ENCODE data around the gene NCKAP1.
"Not testable (repeated sequence)": the region's sequence is repeated elsewhere in the genome, so short reads cannot be mapped to it uniquely, and the experiment has no call there.

NCKAP1 gene

DNA sequence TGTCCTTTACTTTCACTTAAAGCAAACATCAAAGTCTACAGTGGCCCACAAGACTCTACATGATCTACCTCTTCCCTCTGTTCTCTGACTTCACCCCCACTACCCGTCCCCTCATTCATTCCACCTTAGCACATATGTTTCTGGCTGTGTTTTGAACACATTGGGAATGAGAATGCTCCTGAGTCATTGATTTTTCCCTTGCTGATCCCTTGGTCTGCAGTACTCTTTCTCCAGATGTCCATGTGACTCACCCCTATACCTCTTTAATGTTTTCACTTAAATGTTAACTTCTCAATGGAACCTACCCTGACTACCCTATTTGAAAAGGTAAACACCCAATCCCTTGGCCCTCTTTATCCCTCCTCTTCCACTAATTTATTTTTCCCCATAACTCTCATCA, 141.1 kb downstream of the NCKAP1 start:
- WGBS, 2 experiments, result 83 to 100% methylated on average over 1 of the region's 1 CpG
- H3K27ac ChIP-seq (ENCODE audit: insufficient read depth, low read depth, low read length, poor library complexity, severe bottlenecking), result no peak overlapping the region
- no peaks in the 10 kb centered on the region for H3K4me1 ChIP-seq (ENCODE audit: control insufficient read depth, insufficient read depth, low read length)
- no peaks in the 10 kb centered on the region for H3K27me3 ChIP-seq (ENCODE audit: control insufficient read depth, insufficient read depth, low read length, poor library complexity, severe bottlenecking)
- no peaks in the 10 kb centered on the region for H3K36me3 ChIP-seq (ENCODE audit: control insufficient read depth, insufficient read depth, low read length)
- H3K4me3 ChIP-seq (ENCODE audit: insufficient read depth, low read depth, low read length), result no peak overlapping the region
- H3K9me3 ChIP-seq (ENCODE audit: control insufficient read depth, low read length), result no peaks in the 10 kb centered on the region

DNA sequence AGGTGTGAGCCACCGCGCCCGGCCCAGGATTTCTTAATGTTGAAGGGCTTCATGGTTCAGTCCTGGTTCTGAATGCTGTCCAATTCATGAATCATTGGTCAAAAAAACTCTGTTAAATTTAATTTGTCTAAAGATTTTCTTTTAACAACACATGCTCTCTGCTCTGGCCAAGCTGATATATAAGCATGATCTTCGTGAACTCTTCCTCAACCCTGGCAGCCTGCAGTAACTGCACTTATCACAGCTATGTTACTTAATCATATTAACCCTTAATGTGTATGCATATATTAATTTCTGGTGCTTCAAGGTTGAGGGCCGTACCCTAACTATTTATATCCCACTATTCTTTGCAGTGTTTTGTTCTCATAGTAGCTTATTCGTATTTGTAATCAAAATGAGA, 142.5 kb downstream of the NCKAP1 start:
- no peaks in the 10 kb centered on the region for H3K9me3 ChIP-seq (ENCODE audit: control insufficient read depth, low read length)
- 75 to 97% methylated on average over 4 to 6 of the region's 6 CpGs for WGBS, 2 experiments
- H3K4me1 ChIP-seq (ENCODE audit: control insufficient read depth, insufficient read depth, low read length), result no peaks in the 10 kb centered on the region
- H3K4me3 ChIP-seq (ENCODE audit: insufficient read depth, low read depth, low read length), result no peak overlapping the region
- no peak overlapping the region for H3K27ac ChIP-seq (ENCODE audit: insufficient read depth, low read depth, low read length, poor library complexity, severe bottlenecking)
- no peaks in the 10 kb centered on the region for H3K27me3 ChIP-seq (ENCODE audit: control insufficient read depth, insufficient read depth, low read length, poor library complexity, severe bottlenecking)
- no peaks in the 10 kb centered on the region for H3K36me3 ChIP-seq (ENCODE audit: control insufficient read depth, insufficient read depth, low read length)

DNA sequence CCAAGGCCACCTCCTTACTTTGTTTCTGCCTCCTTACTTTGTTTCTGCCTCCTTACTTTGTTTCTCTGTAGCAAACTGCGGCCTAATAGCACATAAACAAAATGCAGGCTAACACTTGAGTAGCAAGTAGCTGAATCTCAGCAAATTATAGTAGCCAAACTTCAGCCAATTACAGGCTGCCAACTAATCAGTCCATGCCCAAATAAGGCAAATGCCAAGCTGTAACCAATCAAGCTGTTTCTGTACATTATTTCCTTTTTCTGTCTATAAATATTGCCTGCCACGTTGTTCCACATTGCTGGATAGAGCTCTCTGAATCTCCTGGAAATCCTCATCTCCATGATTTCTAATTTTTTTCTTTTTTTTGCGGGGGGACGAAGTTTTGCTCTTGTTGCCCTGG, 143.1 kb downstream of the NCKAP1 start:
- WGBS, 2 experiments, result 94 to 96% methylated on average over 4 of the region's 4 CpGs
- Histone ChIP-seq H3K9me3 (ENCODE audit: control insufficient read depth, low read length) (no peaks in the 10 kb centered on the region), H3K4me1 (ENCODE audit: control insufficient read depth, insufficient read depth, low read length) (no peaks in the 10 kb centered on the region), H3K27me3 (ENCODE audit: control insufficient read depth, insufficient read depth, low read length, poor library complexity, severe bottlenecking) (no peaks in the 10 kb centered on the region), H3K36me3 (ENCODE audit: control insufficient read depth, insufficient read depth, low read length) (no peaks in the 10 kb centered on the region), H3K4me3 (ENCODE audit: insufficient read depth, low read depth, low read length) (no peak overlapping the region), H3K27ac (ENCODE audit: insufficient read depth, low read depth, low read length, poor library complexity, severe bottlenecking) (no peak overlapping the region)

DNA sequence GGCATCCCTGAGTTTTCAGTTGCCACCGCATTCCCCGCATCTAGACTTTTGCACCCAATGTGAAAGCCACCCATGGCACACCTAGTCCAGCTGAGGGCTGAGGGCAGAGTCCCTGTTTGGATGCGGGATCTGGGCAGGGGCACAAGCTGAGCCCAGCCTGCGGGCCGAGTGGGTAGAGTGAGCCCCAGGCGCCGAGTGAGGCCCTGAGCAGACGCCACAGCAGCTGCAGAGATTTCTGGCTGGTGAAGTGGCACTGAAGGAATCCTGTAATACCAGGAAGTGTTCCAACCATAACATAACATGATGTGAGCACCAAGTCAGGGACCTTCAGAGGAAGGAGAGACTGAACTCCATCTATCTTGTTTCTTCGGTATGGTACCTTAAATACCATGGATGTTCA, 144.1 kb downstream of the NCKAP1 start:
- Histone ChIP-seq H3K4me3 (ENCODE audit: insufficient read depth, low read depth, low read length) (no peak overlapping the region), H3K4me1 (ENCODE audit: control insufficient read depth, insufficient read depth, low read length) (no peaks in the 10 kb centered on the region), H3K27me3 (ENCODE audit: control insufficient read depth, insufficient read depth, low read length, poor library complexity, severe bottlenecking) (no peaks in the 10 kb centered on the region), H3K9me3 (ENCODE audit: control insufficient read depth, low read length) (no peaks in the 10 kb centered on the region), H3K36me3 (ENCODE audit: control insufficient read depth, insufficient read depth, low read length) (no peaks in the 10 kb centered on the region), H3K27ac (ENCODE audit: insufficient read depth, low read depth, low read length, poor library complexity, severe bottlenecking) (no peak overlapping the region)
- WGBS, 2 experiments, result 98% methylated on average over 9 of the region's 9 CpGs

DNA sequence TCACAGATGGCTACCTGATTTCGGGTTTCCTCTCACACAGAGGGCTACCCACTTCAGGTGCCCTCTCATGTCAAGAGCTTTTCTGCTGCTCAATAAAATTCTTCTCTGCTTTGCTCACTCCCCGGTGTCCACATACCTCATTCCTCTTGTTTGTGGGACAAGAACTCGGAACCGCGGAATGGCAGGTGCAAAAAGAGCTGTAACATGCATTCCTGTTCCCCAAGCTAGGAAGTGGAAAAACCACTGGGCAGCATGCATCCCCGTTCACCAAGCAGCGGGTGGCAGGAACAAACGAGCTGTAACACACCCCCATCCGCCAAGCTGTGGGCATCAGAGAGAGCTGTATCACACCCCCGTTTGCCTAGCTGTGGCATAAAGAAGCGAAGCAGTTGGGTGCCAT, 144.6 kb downstream of the NCKAP1 start:
- H3K4me3 ChIP-seq (ENCODE audit: insufficient read depth, low read depth, low read length), result no peak overlapping the region
- H3K27me3 ChIP-seq (ENCODE audit: control insufficient read depth, insufficient read depth, low read length, poor library complexity, severe bottlenecking), result no peaks in the 10 kb centered on the region
- no peaks in the 10 kb centered on the region for H3K9me3 ChIP-seq (ENCODE audit: control insufficient read depth, low read length)
- 91% methylated on average over 11 of the region's 11 CpGs for WGBS, 2 experiments
- H3K27ac ChIP-seq (ENCODE audit: insufficient read depth, low read depth, low read length, poor library complexity, severe bottlenecking), result no peak overlapping the region
- no peaks in the 10 kb centered on the region for H3K4me1 ChIP-seq (ENCODE audit: control insufficient read depth, insufficient read depth, low read length)
- H3K36me3 ChIP-seq (ENCODE audit: control insufficient read depth, insufficient read depth, low read length), result no peaks in the 10 kb centered on the region

DNA sequence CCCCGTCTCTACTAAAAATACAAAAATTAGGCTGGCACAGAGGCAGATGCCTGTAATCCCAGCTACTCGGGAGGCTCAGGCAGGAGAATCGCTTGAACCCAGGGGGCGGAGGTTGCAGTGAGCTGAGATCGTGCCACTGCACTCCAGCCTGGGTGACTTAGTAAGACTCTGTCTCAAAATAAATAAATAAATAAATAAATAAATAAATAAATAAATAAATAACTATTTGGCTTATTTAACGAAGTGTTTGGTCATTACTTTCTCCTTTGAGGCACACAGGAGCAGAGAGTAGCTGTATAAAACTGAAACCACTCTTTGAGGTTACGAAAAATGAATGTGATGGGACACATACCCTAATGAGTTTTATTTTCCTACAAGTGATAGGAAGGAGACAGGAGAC, 145.2 kb downstream of the NCKAP1 start:
- H3K9me3 ChIP-seq (ENCODE audit: control insufficient read depth, low read length); H3K27ac ChIP-seq (ENCODE audit: insufficient read depth, low read depth, low read length, poor library complexity, severe bottlenecking); H3K4me3 ChIP-seq (ENCODE audit: insufficient read depth, low read depth, low read length); H3K36me3 ChIP-seq (ENCODE audit: control insufficient read depth, insufficient read depth, low read length); H3K4me1 ChIP-seq (ENCODE audit: control insufficient read depth, insufficient read depth, low read length); H3K27me3 ChIP-seq (ENCODE audit: control insufficient read depth, insufficient read depth, low read length, poor library complexity, severe bottlenecking): not testable (repeated sequence)
- WGBS, 2 experiments, result 86 to 94% methylated on average over 7 of the region's 7 CpGs

DNA sequence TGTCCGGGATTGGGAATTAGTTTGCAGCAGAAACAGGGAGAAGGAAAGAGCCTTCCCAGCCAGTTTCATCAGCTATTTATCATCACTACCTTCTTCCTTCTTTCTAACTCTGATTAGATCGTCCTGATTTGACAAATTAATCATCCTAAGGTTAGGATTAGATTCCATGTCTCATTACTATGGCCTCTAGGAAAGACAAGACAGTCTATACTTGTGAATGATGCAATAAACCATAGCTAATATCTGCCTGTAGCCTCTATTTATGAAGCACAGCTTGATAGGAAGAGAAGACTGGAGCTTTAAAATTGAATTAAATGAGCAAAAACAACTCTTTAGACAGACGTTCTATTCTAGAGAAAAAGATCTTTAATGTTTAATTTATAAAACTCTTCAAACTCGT, 146.6 kb downstream of the NCKAP1 start:
- H3K4me3 ChIP-seq (ENCODE audit: insufficient read depth, low read depth, low read length), result no peak overlapping the region
- no peaks in the 10 kb centered on the region for H3K4me1 ChIP-seq (ENCODE audit: control insufficient read depth, insufficient read depth, low read length)
- no peak overlapping the region for H3K27ac ChIP-seq (ENCODE audit: insufficient read depth, low read depth, low read length, poor library complexity, severe bottlenecking)
- WGBS, 2 experiments, result 89 to 96% methylated on average over 2 to 3 of the region's 4 CpGs
- no peaks in the 10 kb centered on the region for H3K9me3 ChIP-seq (ENCODE audit: control insufficient read depth, low read length)
- no peaks in the 10 kb centered on the region for H3K36me3 ChIP-seq (ENCODE audit: control insufficient read depth, insufficient read depth, low read length)
- H3K27me3 ChIP-seq (ENCODE audit: control insufficient read depth, insufficient read depth, low read length, poor library complexity, severe bottlenecking), result no peaks in the 10 kb centered on the region

DNA sequence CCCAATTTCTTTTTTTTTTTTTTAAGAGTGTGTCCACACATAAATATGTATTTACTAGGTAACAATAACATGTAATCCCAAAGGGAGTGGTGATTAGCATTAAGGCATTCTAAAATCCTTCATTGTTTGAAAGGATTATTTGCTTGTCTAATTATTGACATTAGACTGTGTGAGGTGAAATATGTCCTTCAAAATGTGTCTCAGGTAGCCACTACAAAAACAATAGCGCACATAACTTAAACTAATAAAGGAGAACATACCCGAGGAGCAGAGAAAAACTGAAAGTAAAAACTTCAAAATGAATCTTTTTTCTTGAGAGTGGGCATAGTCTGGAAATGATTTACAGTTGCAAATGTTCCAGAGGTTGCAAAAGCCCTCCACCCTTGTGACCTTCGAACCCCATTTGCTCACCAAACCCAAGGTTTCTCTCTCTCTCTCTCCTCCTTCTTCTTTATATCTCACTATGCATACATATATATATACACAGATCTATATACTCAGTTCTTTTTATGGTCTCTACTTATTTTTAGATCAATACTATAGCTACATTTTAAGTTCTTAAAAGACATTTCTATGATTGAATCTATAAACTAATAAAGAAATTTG, 147.4 kb downstream of the NCKAP1 start:
- WGBS, 2 experiments, result 97% methylated on average over 3 of the region's 3 CpGs
- H3K4me1 ChIP-seq (ENCODE audit: control insufficient read depth, insufficient read depth, low read length), result no peaks in the 10 kb centered on the region
- H3K27me3 ChIP-seq (ENCODE audit: control insufficient read depth, insufficient read depth, low read length, poor library complexity, severe bottlenecking), result no peaks in the 10 kb centered on the region
- no peaks in the 10 kb centered on the region for H3K36me3 ChIP-seq (ENCODE audit: control insufficient read depth, insufficient read depth, low read length)
- no peak overlapping the region for H3K4me3 ChIP-seq (ENCODE audit: insufficient read depth, low read depth, low read length)
- H3K9me3 ChIP-seq (ENCODE audit: control insufficient read depth, low read length), result no peaks in the 10 kb centered on the region
- H3K27ac ChIP-seq (ENCODE audit: insufficient read depth, low read depth, low read length, poor library complexity, severe bottlenecking), result no peak overlapping the region

DNA sequence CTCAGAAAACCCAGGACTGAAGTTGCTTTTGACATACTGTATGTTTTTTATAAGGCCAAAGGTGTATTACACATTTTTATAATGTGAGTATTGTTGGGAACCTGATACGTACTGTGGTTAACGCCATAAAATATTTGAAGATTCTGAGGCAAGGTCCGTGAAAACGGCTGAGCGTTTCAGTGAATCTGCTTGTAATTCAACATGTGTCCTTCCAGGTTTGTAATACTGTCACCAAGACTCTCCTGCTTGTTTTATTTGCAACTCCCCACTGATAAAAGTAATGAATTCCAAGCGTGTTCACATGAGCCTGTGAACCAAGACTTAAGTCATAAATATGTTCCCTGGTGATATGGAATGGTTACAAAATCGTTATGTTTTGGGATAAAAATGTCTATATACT, 148.0 kb downstream of the NCKAP1 start:
- no peak overlapping the region for H3K4me3 ChIP-seq (ENCODE audit: insufficient read depth, low read depth, low read length)
- 93 to 95% methylated on average over 5 to 6 of the region's 7 CpGs for WGBS, 2 experiments

DNA sequence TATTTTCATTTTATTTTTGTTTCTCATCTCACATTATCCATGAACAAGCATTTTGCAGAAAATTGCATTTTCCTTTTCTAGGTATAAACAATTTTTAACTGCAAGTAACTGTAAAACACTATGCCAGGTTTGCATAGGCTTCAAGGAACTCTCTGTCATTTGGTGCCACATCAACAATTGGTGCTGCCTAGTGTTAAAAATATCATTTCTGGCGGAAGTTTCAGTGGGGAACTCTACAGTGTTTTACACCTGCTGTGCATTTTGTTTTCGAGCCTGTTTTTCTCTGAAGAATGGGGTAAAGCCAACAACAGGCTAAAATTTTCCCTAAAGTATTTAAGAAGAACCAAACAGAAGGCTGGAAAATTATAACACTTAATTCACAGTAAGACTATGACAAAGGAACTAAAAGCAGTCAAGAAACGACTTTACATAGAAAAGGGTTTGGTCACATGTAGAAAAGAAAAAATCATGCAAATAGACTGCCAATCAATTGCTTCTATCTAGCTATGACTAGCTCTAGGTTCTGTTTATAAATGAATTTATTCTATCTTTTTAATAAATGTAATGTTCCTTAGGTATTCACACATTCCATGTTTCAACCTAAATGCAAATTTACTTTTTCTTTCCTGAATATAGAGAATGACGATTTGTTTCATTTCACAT, 150.4 kb downstream of the NCKAP1 start:
- Histone ChIP-seq H3K27ac (ENCODE audit: insufficient read depth, low read depth, low read length, poor library complexity, severe bottlenecking) (no peak overlapping the region), H3K27me3 (ENCODE audit: control insufficient read depth, insufficient read depth, low read length, poor library complexity, severe bottlenecking) (no peaks in the 10 kb centered on the region), H3K36me3 (ENCODE audit: control insufficient read depth, insufficient read depth, low read length) (no peaks in the 10 kb centered on the region), H3K4me1 (ENCODE audit: control insufficient read depth, insufficient read depth, low read length) (no peaks in the 10 kb centered on the region), H3K9me3 (ENCODE audit: control insufficient read depth, low read length) (no peaks in the 10 kb centered on the region), H3K4me3 (ENCODE audit: insufficient read depth, low read depth, low read length) (no peak overlapping the region)
- WGBS, 2 experiments, result 86 to 92% methylated on average over 2 to 3 of the region's 4 CpGs

More for the DNA sequence above, 148.0 kb downstream of the NCKAP1 start:
- no peaks in the 10 kb centered on the region for H3K27me3 ChIP-seq (ENCODE audit: control insufficient read depth, insufficient read depth, low read length, poor library complexity, severe bottlenecking)
- H3K4me1 ChIP-seq (ENCODE audit: control insufficient read depth, insufficient read depth, low read length), result no peaks in the 10 kb centered on the region
- H3K36me3 ChIP-seq (ENCODE audit: control insufficient read depth, insufficient read depth, low read length), result no peaks in the 10 kb centered on the region
- no peak overlapping the region for H3K27ac ChIP-seq (ENCODE audit: insufficient read depth, low read depth, low read length, poor library complexity, severe bottlenecking)
- no peaks in the 10 kb centered on the region for H3K9me3 ChIP-seq (ENCODE audit: control insufficient read depth, low read length)

All from ectodermal cell (in vitro differentiated cells).